AG08395 (cell line): Measurements from ENCODE around the gene UGT2B7.
"Not testable (repeated sequence)": the region's sequence is repeated elsewhere in the genome, so short reads cannot be mapped to it uniquely, and the experiment has no call there.

Experiments
- DNase-seq: peaks from one replicate; pipeline ENCODE4 v3.0.0; 2012; ENCODE audit warnings: mixed read lengths, low spot score

The UGT2B7 gene

GRCh38 chr4:69096111-69096656 is at the start of gene UGT2B7:
TSS of gene UGT2B7 (plus strand) at chr4:69096474. CDS start at chr4:69096521, 47 bp downstream.
- no peak for DNase-seq

DNA sequence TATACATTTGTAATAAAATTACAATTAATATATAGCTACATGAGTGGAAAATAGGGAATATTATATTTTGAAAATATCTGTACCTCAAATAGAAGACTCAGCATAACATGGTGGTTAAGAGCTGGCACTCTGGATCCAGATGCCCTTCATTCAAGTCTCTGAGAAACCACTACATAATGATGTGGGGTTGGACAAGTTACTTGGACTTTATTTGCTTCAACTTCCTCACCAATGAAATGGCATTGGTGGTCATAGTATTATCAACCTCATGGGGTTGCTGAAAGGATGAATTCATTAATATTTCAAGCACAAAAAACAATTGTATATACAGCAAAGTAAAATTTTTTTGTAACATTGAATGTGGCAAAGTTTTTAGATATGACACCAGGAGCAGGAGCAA is 46.4 kb upstream of the UGT2B7 start:
- no peak for DNase-seq

- not testable (repeated sequence) for DNase-seq
These were observed 45.3 kb upstream of the UGT2B7 start for GRCh38 chr4:69050853-69051575.

GRCh38 chr4:69051576-69051943 is 44.7 kb upstream of the UGT2B7 start:
- DNase-seq = no peak

- not testable (repeated sequence) for DNase-seq
These were observed 42.9 kb upstream of the UGT2B7 start for GRCh38 chr4:69053309-69053885.

DNA sequence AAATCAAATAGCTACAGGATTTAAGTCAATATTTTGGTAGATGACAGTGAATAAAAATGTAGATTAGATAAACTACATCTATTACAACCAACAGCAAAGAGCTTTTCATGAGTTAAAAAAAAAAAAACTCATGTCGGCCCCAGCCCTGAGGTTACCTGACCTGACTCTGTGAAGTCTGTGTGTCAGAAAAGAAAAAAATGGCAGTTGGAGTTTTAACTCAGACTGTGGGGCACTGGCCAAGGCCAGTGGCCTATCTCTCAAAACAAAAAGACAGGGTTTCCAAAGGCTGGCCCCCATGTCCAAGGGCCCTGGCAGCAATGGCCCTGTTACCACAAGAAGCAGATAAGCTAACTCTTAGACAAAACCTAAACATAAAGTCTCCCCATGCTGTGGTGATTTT is 42.2 kb upstream of the UGT2B7 start:
- not testable (repeated sequence) for DNase-seq

DNA sequence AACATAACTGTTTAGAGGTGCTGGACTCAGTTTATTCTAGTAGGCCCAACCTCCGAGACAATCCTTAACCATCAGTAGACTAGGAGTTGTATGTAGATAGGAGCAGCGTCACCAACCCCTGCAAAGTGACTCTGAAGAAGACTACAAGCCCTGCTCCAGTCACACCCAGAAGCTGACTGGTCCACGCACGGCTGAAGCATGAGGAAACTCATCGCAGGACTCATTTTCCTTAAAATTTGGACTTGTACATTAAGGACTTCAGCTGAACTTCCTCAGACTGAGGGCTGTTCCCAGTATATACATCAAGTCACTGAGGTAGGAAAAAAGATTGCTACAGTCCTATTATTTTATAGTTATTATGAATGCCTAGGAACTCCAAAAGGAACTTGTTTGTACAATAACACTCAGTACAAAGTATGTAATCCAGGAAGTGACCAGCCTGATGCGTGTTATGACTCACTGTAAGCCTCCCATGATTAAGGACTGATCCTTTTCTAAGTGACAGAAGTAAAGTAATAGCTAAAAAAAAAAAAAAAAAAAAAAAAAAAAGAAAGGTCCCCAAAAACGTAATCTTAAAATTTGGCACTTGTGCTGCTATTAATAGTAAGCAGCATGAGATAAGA is 41.6 kb upstream of the UGT2B7 start:
- no peak for DNase-seq

GRCh38 chr4:69056150-69056549 is 40.1 kb upstream of the UGT2B7 start:
- no peak for DNase-seq

- DNase-seq = no peak
These were observed 39.2 kb upstream of the UGT2B7 start for GRCh38 chr4:69056921-69057550.

GRCh38 chr4:69057620-69058409 is 38.5 kb upstream of the UGT2B7 start:
- no peak for DNase-seq

DNA sequence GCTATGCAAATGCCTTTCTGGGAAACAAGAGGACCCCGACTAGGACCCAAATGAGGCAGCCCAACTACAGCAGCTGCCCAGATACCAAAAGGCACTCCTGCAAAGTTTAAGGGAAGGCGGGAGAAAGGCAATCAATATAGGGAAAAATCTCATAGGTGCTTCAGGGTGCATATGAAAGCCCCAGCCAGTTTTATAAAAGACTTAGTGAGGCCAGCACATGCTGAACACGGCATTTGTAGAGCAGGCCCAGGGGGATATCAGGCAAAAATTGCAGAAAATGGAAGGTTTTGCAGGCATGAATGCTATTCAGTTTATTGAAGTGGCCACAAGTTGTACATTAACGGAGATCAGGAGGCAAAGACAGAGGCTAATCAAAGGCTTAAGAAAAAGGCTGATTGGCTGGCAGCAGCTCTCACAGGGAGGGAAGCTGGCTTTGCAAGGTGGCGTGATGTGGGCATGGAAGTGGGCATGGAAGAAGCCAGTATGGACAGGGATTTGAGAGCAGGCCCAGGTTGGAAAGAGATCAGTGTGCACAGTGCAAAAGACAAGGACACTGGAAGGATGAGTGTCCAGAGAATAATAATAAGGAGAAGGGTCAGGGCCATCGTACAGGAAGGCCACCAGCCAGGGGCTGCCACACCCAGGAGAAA is 37.7 kb upstream of the UGT2B7 start:
- no peak for DNase-seq

DNA sequence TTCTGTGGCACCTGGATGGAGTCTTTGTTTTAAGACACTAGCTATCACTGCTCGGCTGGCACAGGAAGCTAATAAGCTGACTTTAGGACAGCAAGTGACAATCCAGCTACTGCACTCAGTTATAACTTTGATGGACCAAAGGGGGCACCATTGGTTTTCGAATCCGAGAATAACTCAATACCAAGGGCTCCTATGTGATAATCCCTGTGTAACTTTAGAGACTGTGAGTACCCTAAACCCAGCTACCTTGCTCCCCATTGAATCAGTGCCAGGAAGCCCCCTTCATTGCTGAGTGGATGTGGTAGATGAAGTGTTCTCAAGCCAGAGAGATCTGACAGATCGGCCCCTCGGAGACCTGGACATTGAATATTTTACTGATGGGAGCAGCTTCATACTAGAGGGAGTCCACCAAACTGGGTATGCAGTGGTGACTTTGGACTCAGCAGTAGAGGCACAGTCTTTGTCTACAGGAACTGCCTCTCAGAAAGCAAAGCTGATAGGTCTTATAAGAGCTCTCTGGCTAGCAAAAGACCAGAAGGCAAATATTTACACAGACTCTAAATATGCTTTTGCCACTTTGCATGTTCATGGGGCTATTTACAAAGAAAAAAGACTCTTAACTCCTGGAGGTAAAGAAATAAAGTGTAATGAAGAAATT is 35.5 kb upstream of the UGT2B7 start:
- no peak for DNase-seq

DNA sequence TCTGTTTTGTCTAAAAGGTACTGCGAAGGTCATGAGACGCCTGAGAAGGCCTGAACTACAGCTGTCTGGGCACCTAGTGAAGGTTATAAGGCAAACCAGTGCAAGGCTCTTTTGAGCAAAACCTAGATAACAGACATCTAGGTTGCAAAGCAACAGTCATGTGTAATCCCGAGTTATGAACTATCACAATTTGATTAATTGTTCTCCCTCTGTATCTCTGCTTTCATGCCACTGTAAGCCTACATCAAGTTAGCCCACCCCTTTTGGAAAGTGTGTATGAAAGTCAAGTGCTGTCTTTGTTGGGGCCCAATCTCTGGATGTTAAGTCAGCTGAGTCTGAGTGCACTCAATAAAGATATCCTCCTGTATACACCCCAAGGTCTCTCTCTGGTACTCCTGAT is 31.9 kb upstream of the UGT2B7 start:
- no peak for DNase-seq

GRCh38 chr4:69066945-69067344 is 29.3 kb upstream of the UGT2B7 start:
- DNase-seq = no peak

DNA sequence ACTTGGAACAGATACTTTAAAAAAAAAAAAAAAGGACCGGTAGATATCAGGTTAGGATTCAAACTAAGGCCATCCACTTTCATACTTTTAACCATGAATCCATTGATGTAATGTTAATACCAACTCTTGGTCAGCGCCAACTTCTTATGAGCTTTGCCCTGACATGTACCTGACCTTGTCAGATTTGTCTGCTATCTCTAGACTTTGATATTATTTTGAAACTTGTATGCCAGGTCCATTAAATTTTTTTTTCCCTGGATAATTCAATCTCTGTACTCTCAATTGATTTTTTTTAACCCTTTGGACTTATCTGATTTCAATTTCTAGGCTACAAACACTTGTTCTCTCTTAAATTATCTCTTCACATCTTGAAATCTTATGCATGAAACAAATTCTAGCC is 27.2 kb upstream of the UGT2B7 start:
- DNase-seq = no peak

DNA sequence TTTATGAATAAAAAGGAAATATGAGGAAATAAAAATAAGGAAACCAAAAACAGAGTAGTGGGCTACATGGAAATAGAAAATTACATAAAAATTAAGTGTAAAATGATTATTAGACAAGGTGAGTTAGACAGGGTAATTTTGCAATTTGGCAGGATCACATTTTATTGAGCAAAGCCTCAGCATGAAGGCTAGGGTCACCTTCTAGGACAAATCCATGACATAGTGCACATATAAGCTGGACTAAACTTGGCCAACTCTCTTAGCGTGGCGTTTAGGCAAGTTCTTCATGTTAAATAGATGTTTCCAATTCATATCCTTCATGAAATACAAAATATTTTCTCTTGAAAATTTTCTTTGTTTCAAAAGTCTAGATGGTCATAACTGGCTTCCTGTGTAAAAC is 25.7 kb upstream of the UGT2B7 start:
- DNase-seq = no peak

DNA sequence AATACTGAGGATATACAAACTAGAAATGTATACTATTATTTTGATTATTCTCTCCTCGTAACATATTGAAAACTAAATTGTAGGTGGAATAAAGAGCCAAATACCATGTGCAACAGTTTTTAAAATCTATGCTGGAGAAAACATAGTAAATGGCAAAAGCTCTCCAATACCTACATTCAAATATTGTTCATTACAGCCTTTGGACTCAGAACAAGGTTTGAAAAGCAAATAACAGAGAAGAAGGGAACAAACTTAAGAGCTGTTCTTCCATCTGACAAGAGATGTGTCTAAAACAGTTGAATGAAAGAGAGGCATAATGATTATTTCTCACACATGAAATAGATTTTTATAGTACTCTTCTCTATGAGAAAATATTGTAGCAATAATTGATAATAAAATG is 25.0 kb upstream of the UGT2B7 start:
- DNase-seq = no peak

DNA sequence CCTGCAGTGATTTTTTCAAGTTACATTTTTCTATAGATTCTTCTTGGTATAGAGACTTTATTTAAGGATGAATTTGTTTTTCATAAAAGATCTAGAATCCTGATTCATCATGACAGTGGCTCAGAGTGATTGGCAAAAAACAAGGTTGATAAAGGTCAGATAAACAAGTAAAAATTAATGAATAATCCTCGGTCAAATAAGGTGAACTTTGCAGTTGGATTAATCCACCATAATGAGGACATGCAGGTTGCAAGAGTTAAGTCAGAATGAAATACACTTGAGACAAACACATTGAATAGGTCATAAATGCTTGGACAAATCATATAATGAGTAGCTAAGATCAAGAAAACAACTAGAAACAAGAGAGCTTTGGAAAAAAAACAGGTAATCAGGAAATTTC is 22.9 kb upstream of the UGT2B7 start:
- DNase-seq = no peak

- DNase-seq = no peak
These were observed 21.0 kb upstream of the UGT2B7 start for GRCh38 chr4:69075061-69075792.

DNA sequence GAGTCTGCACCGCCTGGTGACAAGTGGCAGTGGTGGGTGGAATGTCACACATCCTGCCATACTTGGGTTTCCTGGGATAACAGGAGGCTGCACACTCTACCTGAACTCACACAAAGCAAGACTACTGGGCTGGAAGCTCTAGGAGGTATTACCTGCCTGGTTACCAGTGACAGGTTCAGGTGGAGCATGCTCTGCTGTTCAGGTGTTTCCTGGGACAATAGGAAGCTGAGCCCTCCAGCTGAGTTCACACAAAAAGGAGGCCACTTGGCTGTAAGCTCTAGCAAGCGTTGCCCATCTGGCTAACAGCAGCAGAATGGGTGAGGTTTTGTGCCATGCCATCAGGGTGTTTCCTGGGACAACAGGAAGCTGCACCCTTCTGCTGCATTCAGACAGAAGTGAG is 17.4 kb upstream of the UGT2B7 start:
- no peak for DNase-seq
